ENCODE data around the gene EDEM2.
"Not testable (repeated sequence)": the region's sequence is repeated elsewhere in the genome, so short reads cannot be mapped to it uniquely, and the experiment has no call there.

The EDEM2 gene

GRCh38 chr20:35122756-35123405 lies 24.3 kb downstream of the EDEM2 start:
- no peak for DNase-seq

GRCh38 chr20:35121186-35121585 lies 25.9 kb downstream of the EDEM2 start:
- DNase-seq: no peak

DNA sequence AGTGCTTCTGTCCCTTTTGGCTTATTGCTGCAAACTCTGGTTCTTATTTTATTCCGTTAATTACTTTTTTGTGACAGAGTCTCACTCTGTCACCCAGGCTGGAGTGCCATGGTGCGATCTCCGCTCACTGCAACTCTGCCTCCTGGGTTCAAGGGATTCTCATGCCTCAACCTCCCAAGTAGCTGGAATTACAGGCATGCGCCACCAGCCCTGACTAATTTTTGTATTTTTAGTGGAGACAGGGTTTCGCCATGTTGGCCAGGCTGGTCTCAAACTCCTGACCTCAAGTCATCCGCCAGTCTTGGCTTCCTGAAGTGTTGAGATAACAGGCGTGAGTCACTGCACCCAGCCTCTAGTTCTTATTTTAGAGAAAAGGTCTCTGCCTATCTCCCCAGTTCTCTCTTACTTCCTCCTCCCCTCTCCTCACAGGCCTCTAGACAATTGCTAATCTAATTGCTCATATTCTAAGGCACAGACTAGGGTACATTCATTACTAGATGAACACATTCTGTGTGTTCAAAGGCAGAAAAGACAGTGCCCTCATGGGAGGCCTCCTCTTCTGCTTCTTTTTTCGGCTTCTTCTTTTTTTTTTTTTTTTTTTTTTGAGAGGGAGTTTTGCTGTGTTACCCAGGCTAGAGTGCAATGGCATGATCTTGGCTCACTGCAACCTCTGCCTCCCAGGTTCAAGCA lies 27.0 kb downstream of the EDEM2 start:
- no peak for DNase-seq

- DNase-seq: no peak
Measured at GRCh38 chr20:35117629-35118028, 29.5 kb downstream of the EDEM2 start.

DNA sequence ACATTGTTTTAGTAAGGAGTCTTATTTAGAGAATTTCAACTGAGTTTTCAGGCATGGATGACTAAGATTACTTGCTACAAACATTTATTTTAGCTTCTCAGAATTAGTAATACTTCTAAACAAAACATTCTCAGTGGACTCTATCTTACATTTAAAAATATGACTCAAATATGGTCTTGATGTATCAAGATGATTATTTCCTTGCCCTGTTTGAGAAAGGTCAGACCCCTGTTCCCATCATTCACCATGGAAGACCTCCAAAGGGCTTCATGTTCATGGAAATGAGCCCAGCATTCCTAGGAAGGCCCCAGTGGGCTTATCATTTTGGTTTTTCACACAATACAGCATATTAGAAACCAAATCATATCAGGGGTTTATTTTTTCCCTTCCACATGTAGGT lies 29.9 kb downstream of the EDEM2 start:
- no peak for DNase-seq

DNA sequence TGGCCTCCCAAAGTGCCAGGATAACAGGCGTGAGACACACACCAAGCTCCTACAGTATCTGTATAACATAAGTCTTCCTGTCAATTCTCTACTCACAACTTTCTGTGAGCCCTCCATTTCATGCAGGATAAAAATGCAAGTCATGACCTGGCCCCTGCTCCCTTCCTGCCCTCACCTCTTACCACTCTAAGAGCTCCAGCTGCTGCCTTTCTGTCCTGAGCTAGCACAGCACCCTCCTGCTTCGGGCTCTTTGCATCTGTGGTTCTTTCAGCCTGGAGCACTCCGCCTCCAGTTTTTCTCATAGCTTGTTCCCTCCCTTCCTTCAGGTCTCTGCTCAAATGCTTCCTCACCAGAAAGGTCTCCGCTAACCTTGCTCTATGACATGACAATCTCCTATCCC lies 30.9 kb downstream of the EDEM2 start:
- DNase-seq: no peak

GRCh38 chr20:35115606-35116005 lies 31.5 kb downstream of the EDEM2 start:
- no peak for DNase-seq

GRCh38 chr20:35112276-35112675 lies 34.9 kb downstream of the EDEM2 start:
- not testable (repeated sequence) for DNase-seq

DNA sequence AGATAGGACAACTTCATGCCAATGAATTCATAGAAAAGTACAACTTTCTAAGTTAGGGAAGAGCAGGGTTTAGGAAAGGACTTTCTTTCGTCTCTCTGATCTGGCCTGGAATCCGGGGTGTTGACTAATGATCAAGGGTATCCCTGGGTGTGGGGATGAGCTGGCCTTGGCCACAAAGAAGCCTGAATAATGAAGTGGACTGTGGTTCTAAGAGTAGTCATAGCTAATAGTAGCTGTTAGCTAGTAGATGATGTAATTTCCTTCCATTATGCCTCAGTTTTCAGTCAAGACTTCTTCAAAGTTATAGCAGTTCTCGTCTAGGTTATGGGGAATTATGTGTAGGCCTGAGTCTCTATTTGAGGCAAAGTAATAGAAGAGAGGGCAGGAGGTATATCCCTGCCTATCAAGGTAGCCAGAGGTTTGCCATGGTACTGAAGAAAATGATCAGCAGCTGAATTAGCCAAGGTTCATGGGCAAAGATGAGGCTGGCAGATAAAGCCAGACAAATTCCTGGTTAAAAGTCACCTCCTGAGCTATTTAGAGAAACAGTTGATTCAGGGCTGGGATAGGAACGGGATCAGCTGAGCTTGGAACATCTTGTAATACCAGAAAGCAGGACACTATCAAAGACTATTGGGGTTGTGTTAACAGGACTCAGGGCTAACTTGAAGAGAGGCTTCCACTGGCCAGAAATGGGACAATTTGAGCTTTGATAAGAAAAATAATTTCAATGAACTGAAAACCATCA lies 35.8 kb downstream of the EDEM2 start:
- no peak for DNase-seq

GRCh38 chr20:35108921-35109320 lies 38.2 kb downstream of the EDEM2 start:
- no peak for DNase-seq

DNA sequence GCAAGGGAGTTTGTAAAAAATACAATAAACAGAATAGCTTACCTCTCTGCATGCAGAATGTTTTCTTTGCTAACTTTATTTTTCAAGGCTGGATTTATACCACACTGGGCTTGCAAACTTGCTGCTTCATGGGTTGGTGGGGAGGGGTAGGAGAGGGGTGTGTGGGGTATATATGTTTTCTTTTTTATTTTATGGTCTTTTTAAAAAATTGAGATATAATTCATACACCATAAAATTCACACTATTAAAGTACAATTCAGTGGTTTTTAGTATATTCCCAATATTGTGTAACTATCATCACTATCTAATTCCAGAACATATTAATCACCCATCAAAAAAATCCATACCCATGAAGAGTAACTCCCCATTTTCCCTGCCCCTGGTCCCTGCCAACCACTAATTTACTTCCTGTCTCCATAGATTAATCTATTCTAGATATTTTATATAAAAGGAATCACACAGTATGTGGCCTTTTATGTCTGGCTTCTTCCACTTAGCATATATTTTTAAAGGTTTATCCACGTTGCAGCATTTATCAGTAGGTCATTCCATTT lies 40.2 kb downstream of the EDEM2 start:
- DNase-seq: no peak

DNA sequence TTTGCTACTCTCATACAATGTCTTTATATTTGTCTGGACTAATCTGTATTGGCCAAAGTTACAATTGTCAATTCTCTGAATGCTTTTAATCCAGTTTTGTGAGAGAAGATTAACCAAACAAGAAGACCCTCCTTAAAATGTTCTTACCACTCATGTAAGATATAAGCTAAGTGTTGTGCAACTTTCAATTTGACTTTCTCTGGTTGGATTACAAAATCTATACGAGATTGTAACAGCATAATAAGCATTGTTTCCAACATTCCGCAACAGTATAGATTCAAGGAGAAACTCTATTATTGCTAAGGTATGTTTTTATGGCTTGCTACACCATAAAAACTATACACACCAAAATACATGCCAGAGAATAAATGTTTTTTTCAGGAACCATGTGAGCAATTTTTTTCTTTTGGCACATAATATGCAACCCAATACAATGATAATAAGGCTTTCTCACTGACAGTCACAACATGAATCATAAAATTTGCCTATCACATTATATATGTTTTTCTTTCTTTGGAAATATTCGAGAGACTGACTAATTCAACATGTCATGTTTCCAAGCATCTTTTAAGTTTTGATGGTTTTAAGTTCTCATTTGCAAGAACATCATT lies 42.3 kb downstream of the EDEM2 start:
- DNase-seq: no peak

DNA sequence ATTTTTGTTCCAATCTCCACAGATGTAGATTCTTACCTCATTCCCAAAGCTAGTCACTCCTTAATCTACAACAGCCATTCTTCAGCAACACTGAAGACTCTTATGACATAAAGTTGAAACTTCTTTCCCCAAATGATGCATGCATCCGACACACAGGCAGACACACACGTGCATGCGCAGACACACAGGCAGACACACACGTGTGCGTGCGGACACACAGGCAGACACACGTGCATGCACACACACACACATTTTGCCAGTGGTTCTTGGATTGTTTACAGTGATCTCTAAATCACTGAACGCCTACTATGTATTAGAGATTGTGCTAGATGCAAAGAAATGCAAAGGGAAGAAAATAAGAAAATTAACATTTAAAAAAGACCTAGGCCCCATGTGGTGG lies 45.5 kb downstream of the EDEM2 start:
- DNase-seq: no peak

- DNase-seq: peak; percentile 47
Measured at GRCh38 chr20:35093267-35093884, 53.8 kb downstream of the EDEM2 start.

DNA sequence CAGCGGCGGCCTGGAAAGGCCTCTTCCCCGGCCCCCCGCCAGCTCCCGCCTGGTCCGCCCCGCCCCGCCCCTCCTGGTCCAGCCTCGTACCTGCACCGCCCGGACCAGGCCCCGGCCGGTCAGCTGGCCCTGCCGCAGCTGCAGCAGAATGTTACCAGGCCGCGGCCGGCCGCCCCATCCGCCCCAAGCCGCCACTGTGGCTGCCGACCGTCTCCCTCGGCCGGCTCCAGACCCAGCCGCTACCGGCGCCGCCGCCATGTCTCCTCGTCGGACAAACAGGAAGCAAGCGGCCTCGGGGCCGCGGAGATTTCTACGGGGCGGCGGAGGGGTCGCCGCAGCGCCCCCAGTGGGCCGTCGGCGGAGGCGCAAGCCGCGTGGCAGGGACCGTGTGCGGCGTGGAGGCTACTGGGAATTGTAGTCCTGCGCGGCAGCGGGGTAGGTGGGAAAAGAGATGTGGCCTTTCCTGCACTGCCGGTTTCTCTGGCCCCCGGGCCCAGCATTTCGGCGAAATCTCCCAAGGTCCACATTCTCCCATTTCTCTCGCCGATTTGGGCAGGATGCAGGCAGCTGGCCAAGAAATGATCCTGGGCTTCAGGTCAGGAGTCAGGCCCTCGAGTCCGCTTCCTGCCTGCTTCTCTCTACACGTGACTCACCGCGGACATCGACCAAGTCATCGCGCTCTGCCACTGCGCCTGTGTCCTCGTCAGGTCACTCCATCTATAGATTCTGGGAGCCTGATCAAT lies 54.4 kb downstream of the EDEM2 start, which contains the start of gene TRPC4AP:
TSS of gene TRPC4AP (minus strand) at position 284 of the 743 bp plus-strand sequence. CDS start at position 258, 26 bp downstream.
- peak; percentile 91 for DNase-seq

GRCh38 chr20:35091816-35092523 lies 55.2 kb downstream of the EDEM2 start:
- DNase-seq: no peak

- no peak for DNase-seq
Measured at GRCh38 chr20:35088231-35089145, 58.6 kb downstream of the EDEM2 start.

DNA sequence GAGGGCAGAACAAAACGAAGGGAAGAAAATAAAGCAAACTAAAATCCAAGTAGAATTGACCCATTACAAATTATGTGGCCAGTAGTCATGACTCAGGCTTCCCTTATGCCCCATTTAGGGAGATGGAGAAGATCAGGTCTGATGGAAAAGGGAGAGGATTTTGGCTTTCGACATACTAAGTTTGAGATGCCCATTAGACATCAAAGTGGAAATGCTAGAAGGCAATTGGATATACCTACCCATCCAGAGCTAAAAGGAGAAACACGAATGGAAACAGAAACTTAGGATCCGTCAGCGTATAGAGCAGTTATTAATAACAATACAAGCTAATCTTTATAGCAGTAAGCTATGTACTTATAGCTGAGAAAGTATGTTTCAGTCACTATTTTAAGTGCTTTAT lies 59.3 kb downstream of the EDEM2 start:
- DNase-seq: no peak

- no peak for DNase-seq
Measured at GRCh38 chr20:35087355-35087754, 59.8 kb downstream of the EDEM2 start.

All from NCI-H510A treated with DMSO at 0.1 percent for 48 hours (cell line).